GM12874 (cell line): ENCODE measurements around the gene GPR137B.

Experiments used
- CTCF ChIP-seq: IDR thresholded peaks from 2 replicates; pipeline ENCODE4 v1.5.1; 2011; ENCODE audit warnings: low read depth, mild to moderate bottlenecking, control low read depth, low read length, moderate library complexity; ENCODE audit not compliant: insufficient read depth

GPR137B gene

GRCh38 chr1:236176337-236177336 is 34.3 kb downstream of the GPR137B start:
- TF ChIP-seq CTCF = no peak

- TF ChIP-seq CTCF = no peak
Observed at GRCh38 chr1:236179634-236180033, 37.3 kb downstream of the GPR137B start.

GRCh38 chr1:236181059-236181458 is 38.7 kb downstream of the GPR137B start:
- no peak for TF ChIP-seq CTCF

GRCh38 chr1:236185687-236186086 is 43.3 kb downstream of the GPR137B start:
- no peak for TF ChIP-seq CTCF

GRCh38 chr1:236193184-236193583 is 50.8 kb downstream of the GPR137B start:
- no peak for TF ChIP-seq CTCF

- TF ChIP-seq CTCF = no peak
Observed at GRCh38 chr1:236200925-236201324, 58.6 kb downstream of the GPR137B start.

- TF ChIP-seq CTCF = no peak
Observed at GRCh38 chr1:236201786-236202185, 59.4 kb downstream of the GPR137B start.
